Iris pigment epithelial cell (primary cell): ENCODE data around the gene ERC1.
"Not testable (repeated sequence)": the region's sequence is repeated elsewhere in the genome, so short reads cannot be mapped to it uniquely, and the experiment has no call there.

Experiments used
- DNase-seq: peaks from one replicate; pipeline ENCODE4 v3.0.0-alpha.2; 2011; ENCODE audit warnings: low read depth

ERC1 gene

DNA sequence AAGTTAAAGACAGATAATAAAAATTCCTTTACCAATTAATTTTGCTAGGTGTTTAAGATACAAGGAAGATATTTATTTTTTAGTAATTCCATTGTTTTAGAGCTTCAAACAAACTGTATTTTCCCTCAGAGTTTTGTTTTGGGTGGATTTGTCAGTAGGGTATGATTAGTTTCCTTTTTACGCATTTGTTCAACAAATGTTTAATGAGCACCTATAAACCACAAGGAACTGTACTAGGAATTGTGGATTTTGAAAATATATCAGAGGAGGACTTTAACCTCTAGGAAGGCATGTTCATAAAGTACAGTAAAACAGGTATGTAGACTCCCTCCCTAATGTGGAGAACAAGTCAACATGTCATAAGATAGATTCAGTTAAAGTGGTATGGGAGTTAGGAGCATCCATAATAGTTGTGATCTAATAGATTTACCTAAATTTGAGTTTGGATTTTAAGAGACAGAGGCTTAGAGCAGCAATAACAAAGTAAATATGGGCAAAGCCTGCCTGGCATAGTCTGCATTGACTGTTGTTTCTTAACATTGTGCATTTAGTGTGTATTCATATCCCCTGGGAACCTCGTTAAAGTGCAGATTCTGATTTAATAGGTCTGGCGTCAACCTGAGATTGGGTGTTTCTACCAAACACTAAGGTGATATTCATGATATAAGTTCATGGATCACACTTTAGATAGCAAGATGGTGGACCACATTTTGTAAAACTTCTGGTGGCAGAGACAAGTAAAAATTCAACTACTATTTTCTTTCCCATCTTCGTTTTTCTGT is 232.0 kb downstream of the ERC1 start:
- no peak for DNase-seq

DNA sequence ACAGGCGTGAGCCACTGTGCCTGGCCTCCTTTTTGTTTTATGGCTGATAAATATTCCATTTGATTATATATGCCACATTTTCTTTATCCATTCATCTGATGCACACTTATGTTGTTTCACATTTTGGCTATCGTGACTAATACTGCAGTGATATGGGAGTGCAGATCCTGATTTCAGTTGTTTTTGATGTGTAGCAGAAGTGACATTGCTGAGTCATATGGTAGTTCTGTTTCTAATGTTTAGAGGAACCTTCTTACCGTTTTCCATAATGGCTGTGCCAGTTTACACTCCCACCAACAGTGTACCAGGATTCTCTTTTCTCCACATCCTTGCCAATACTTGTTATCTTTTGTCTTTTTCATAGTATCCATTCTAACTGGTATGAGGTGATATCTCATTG is 235.9 kb downstream of the ERC1 start:
- DNase-seq = no peak

DNA sequence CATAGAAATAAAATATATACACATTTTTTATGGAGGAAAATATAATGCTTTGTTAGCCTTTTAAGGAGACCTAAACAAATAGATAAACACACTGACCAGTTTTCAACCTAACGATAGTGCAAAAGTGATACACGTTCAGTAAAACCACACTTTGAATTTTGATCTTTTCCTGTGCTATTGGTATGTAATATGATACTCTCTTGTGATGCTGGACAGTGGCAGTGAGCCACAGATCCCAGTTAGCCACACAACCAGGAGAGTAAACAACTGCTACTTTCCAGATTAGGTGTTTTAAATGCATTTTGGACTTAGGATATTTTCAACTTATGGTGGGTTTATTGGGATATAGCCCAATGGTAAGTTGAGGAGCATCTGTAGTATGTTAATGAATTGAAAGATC is 243.1 kb downstream of the ERC1 start:
- peak; percentile 59 for DNase-seq

DNA sequence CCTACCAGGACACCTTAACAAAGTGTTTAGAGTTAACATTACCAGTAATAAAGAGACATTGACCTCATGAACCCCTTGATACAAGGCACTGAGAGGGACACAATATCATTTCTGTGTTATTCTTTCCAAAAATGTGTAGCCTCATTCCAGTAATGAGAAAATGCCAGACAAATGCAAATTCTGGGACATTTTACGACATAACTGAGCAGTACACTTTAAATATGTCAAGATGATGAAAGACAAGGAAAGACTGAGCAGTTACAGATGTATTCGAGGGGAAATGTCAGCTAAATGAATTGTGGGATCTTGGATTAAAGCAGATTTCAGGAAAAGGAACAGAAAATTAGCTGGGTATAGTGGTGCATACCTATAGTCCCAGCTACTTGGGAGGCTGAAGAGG is 255.6 kb downstream of the ERC1 start:
- no peak for DNase-seq

DNA sequence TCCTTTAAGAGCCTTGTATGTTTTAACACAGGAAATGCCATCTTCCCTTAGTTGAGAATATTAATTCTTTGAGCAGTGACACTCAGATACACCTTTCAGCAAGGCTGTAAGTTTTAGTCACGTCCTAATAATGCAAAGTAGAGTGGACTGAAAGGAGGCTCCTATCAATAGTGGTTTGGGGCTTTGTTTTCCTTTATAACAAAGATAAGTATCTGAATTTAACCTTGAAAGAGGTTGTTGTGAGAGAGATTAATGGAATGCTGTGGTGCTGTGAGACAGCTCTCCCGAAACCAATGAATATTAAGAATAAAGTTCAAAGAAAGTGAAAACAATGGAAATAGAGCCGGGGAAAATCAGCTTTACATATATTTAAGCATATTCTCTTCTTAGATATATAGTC is 259.6 kb downstream of the ERC1 start:
- peak; percentile 17 for DNase-seq

DNA sequence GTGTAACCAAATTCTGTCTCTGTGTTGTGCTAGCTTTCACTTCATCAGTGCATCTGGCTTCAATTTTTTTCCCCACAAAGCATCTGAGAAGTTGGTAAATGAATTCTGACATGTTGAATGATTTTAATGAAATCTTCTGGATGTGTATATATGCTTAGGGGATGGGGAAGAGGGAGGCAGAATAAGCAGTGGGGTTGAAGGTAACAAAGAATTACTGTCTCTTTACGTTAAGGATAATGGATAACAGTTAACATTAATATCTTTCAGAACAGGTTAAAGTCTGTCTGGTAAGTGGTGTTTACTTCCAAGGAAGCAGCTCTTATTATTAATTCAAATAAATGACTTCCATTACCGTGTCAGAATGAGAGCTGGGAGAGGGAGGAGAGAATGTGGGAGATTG is 261.7 kb downstream of the ERC1 start:
- no peak for DNase-seq

DNA sequence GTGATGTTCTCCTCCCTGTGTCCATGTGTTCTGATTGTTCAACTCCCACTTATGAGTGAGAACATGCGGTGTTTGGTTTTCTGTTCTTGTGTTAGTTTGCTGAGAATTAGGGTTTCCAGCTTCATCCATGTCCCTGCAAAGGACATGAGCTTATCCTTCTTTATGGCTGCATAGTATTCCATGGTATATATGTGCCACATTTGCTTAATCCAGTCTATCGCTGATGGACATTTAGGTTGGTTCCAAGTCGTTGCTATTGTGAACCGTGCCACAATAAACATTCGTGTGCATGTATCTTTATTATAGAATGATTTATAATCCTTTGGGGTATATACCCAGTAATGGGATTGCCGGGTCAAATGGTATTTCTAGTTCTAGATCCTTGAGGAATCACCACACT is 264.1 kb downstream of the ERC1 start:
- DNase-seq = not testable (repeated sequence)

DNA sequence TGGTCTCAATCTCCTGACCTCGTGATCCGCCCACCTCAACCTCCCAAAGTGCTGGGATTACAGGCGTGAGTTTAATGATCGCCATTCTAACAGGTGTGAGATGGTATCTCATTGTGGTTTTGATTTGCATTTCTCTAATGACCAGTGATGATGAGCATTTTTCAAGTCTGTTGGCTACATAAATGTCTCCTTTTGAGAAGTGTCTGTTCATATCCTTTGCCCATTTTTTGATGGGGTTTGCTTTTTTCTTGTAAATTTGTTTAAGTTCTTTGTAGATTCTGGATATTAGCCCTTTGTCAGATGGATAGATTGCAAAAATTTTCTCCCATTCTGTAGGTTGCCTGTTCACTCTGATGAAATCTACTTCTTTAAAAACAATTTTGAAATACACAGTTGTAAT is 264.8 kb downstream of the ERC1 start:
- not testable (repeated sequence) for DNase-seq

DNA sequence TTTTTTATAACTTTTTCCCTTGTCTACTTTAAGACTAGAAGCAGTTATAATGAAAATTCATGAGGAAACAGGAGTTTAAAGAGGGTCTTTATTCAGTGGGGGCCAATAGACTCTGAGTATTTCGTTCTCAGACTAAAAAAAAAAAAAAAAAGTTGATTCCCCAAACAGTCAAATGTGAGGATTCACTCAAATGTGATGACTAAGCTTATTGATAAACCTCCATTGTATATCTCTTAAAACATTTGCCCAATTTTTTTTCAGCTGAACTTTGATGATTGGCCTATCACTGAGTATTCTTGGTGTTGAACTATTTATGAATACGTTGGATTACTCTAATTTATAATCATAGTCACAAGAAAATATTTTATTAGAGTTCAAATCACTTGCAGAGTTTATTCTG is 265.3 kb downstream of the ERC1 start:
- no peak for DNase-seq

DNA sequence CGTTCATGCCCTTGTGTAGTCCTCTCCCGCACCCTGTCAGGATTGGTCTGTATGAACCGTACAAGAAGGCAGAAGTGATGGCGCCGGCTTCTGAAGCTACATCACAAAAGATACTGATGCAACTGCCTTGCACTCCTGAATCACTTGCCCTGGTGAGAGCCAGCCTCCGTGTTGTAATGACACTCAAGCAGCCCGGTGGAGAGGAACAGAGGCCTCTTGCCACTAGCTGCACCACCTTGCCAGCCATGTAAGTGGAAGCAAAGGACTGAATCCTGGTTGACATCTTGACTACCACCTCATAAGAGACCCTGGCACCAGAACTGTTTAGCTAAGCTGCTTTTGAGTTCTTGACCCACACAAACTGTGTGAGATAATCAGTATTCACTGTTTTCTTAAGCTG is 266.0 kb downstream of the ERC1 start:
- no peak for DNase-seq

DNA sequence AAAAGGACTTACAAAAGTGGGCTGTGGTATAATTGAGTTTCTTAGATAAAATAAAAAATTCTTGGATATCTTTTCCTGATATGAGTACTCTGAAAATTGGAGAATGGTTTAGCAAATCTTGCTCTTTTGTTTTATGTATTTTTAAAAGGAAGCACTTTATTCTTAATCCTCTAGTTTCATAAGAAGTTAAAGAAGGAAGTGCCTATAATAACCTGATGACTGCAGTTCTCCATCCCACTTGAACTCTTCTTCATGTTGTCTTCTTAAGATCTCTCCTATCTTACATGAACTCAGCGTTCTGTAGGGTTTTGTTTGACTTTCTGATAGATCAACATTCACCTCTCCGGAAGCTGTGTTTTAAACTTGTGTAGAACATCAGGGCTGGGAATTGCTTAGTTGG is 271.0 kb downstream of the ERC1 start:
- DNase-seq = no peak

DNA sequence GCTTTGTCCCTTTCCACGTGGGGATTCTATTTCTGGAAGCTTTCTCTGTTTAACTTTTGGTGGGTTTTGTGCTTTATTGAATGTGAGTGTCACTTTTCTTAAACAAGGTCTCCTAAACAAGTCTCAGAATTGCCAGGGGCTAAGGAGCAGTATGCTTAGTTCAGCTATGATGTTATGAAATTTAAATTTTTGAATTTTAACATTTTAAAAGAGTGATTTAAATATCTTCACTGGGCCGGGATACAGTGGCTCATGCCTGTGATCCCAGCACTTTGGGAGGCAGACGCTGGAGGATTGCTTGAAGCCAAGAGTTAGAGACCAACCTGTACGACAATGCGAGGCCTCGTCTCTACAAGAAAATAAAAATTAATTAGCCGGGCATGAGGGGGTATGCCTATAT is 276.2 kb downstream of the ERC1 start:
- no peak for DNase-seq

DNA sequence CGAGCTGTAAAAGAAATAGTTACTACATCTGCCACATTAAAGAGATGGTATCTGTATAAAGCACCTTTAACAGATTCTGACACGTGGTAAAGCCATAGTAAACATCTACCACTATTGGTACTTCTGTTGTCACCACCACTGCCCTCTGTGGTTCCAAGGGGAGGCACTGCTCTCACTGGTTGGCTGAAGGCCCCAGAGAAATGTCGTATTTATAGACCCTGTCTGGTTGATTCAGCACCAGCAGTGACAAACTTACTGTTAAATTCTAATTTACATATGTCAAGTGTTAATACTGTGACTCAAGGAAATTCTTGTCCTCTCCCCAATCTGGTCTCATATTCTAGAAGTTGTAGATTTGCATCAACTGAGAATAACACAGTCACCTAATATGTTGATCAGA is 281.1 kb downstream of the ERC1 start:
- DNase-seq = no peak

DNA sequence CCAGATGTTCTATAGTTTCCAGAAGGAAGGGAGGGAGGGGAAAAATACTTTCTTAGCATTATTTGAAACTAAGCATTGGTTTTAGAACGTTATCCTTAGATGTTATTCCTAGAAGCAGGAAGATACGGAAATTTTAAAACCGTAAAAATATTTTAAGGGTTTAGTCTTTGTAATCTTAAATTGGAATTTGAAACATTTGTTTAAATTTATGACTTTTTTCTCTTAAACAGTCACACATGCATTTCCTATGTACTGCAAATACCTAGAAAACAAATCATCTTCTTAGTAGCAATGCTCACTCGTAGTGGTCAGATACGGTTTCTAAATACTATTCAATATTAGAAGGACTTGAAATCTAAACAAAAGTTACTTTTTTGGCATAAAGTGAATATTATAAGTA is 282.0 kb downstream of the ERC1 start:
- peak; percentile 7 for DNase-seq

DNA sequence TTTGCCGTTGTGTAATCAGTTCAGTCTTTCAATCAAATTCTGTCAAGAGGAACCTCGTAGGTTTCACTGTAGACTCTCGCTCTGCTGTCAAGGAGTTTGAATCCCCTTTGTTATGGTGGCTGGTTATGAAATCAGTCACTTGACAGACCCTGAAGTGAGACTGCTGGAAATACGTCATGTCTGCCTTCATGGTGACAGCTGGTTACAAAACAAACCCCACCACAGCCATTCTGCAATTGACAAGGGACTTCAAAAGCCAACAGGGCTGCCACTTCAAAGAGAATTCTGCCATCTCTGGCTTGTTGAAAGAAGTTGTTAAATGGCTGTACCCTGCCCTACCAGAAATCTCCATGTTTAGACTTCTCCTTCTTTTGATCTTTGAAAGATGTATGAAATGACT is 286.9 kb downstream of the ERC1 start:
- no peak for DNase-seq

DNA sequence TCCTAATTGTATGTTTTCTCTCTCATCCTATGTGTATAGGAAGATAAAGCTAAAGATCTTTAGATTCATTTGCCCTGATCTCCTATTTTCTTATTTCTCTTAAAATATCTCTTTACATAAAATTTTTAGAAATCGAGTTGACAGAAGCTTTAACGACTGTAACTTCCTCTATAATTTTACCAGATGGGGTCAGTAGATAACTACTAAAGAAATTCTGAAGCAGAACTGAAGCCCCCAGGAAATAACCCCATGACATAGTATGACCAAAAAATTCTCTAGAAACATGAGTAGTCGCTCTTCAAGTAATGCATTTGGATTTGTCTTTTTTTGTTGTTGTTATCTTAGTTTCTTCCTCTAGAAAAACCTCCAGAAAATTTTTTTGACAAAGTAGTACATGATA is 288.0 kb downstream of the ERC1 start:
- no peak for DNase-seq

DNA sequence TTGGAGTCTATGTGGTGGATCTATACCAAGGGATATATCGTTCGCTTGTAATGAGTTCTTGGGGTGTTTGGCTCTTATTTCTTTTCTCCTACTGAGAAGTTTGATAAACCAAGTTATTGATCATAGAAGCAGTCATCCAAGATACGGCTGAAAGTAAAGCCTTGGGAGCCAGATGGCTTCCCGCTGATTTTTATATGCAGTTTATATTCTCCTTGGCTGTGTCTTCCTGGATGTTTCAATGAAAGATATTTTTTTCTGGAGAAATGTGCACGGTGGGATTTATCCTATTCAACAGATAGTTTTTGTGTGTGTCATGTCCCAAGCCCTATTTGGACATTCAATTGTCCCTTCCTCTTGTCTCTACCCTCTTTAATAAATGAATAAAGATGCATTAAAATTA is 289.0 kb downstream of the ERC1 start:
- DNase-seq = no peak

DNA sequence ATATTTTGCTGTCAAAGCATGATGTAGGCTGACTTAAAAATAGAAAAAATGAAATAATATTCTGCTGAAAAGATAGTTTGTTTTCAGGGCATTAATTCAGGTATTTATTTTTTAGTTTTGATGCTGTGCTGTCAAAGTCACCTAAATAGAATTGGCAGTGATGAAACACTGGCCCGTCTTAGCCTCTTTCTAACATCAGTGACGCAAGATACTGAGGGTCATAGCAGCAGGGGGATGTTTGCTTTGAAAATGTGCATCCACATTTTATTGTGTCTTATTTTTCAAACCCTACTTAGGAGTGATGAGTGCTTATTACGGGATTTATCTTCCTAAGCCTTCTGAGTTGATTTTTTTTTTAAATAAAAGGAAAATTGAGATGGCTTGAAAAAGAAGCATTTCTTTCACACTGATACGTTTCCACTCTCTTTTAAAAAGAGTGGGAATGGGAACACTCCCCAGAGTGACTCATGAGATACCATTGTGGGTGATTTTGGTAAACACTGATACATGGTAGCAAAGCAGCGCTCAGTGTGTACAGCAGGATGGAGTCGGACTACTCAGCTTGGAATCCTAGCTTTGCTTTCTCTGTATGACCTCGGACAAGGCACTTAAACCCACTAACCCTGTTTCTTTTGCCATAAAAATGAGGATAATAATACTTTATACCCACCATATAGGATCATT is 290.8 kb downstream of the ERC1 start:
- peak; percentile 89 for DNase-seq

DNA sequence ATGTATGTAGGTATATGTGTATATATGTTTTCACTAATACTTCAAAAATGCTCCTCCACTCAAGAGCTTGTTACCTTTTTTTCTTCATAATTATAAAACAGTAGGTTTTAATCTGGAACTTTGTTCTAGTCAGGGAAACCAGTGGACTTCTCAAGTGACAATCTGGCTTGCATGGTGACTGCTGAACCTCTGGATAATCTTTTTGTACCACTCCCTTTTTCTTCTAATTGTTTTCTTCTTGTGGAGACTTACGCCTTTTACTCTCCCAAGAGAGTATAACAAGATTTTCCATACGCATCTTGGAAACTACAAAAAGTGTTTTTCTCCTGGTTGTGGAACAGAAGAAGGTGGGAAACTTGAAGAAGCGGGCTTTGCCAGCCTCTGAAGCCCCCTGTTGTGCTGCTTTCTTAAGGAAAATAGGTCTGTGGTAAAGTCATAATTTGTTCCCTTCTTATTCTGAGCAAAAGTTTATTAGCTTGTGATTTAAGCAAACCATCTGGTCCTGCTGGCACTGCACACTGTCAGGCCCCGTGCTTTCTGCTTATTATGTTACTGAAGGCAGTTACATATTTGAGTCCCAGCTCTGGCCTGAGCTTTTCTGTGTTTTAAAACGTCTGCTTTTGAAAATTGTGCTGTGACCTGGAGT is 291.8 kb downstream of the ERC1 start:
- DNase-seq = peak; percentile 5

DNA sequence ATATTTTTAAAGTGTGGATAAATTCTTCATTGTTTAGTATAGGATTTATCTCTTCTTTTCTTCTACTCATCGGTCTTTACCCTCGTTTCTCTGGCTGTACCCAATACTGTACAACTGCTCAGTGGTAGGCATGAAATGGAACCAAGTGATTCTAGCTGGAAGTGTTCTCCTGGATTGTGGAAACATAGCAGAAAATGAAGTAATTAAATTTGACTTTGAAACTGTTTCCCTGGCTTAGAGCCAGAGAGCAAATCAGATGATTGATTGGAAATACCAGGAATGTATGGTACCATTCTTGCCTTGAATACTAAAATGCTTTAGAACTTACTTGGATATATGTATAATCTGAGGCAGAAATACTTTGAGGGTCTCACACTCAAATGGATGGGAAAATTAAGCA is 292.3 kb downstream of the ERC1 start:
- DNase-seq = no peak

DNA sequence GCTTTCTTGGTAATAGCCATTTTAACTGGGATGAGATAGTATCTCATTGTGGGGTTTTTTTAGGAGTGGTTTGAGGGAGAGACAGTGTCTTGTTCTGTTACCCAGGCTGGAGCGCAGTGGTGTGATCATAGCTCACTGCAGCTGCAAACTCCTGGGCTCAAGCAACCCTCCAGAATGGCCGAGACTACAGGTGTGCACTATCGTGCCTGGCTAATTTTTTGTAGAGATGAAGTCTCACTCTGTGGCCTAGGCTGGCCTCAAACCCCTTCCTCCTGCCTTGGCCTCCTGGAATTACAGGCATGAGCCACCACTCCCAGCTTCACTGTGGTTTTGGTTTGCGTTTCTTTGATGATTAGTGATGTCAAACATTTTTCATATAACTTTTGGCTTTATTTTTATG is 293.6 kb downstream of the ERC1 start:
- no peak for DNase-seq

DNA sequence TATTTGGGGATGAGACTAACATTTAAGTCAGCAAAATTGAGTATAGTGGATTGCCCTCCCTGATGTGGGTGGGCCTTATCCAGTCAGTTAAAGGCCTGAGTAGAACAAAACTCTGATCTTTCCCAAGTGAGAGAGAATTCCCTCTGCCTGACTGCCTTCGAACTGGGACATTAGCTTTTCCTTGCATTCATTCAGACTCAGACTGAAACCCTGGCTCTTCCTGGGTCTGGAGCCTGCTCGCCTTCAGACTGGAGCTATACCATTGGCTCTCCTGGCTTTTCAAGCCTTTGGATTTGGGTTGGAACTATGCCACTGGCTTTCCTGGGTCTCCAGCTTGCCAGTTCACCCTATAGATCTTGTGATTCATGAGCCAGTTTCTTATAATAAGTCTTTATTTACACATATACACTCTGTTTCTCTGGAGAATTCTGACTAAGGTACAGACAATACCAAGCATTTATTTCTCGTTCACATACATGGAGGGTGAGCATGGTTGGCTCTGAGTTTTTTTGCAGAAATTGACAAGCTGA is 296.5 kb downstream of the ERC1 start:
- DNase-seq = no peak

DNA sequence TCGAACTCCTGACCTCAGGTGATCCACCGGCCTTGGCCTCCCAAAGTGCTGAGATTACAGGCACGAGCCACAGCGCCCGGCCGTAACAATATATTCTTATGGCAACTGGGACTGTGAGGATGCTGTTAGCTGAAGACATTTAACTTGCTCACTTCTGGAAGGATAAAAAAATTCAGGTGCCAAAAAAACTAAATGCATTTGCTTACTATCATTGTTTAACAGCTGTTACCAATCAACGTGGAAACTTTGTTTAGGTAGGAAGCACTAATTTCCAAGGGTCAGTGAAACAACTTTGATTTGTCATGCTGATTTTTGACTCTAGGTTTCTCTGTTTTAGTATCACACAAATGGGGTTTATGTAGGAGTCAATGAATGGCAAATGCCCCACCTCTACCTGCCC is 297.3 kb downstream of the ERC1 start:
- DNase-seq = no peak
